KMS-11 (cell line): ENCODE data around the gene JARID2.

Experiments
- H2AFZ ChIP-seq: fragments of 200-600 bp; sonication (generic); 2 replicates; pipeline ENCODE4 v1.6.1; 2016; ENCODE audit warnings: antibody characterized with exemption, mixed run types, low read depth
- H3K27ac ChIP-seq: fragments of 200-600 bp; sonication (generic); 2 replicates; pipeline ENCODE4 v1.6.1; 2016; ENCODE audit warnings: mild to moderate bottlenecking, mixed run types
- H3K27me3 ChIP-seq: fragments of 200-600 bp; sonication (generic); 2 replicates; pipeline ENCODE4 v1.6.1; 2017; ENCODE audit warnings: mild to moderate bottlenecking, low read depth, mixed run types, moderate library complexity; ENCODE audit not compliant: insufficient read depth
- H3K36me3 ChIP-seq: fragments of 200-600 bp; sonication (generic); 2 replicates; pipeline ENCODE4 v1.6.1; 2017; ENCODE audit warnings: mild to moderate bottlenecking, mixed run types; ENCODE audit not compliant: insufficient read depth
- H3K4me1 ChIP-seq: fragments of 200-600 bp; sonication (generic); 2 replicates; pipeline ENCODE4 v1.6.1; 2016; ENCODE audit warnings: mild to moderate bottlenecking, low read depth, mixed run types; ENCODE audit not compliant: poor library complexity, severe bottlenecking
- H3K4me2 ChIP-seq: fragments of 200-600 bp; sonication (generic); 2 replicates; pipeline ENCODE4 v1.7.0; 2016; ENCODE audit warnings: mild to moderate bottlenecking, mixed run types
- H3K4me3 ChIP-seq: fragments of 200-600 bp; sonication (generic); IDR thresholded peaks from 2 replicates; pipeline ENCODE4 v1.6.1; 2017; ENCODE audit warnings: low read depth, low read length, mixed read lengths; ENCODE audit not compliant: insufficient read depth
- H3K79me2 ChIP-seq: fragments of 200-600 bp; sonication (generic); 2 replicates; pipeline ENCODE4 v1.6.1; 2016; ENCODE audit warnings: low read depth, mixed run types; ENCODE audit not compliant: insufficient read depth
- H3K9ac ChIP-seq: fragments of 200-600 bp; sonication (generic); 2 replicates; pipeline ENCODE4 v1.6.1; 2016; ENCODE audit warnings: mild to moderate bottlenecking, mixed run types
- H4K20me1 ChIP-seq: fragments of 200-600 bp; sonication (generic); 2 replicates; pipeline ENCODE4 v1.6.1; 2016; ENCODE audit warnings: mild to moderate bottlenecking, mixed run types; ENCODE audit not compliant: insufficient read depth
- CTCF ChIP-seq: fragments of 200-600 bp; sonication (generic); conservative IDR thresholded peaks from 2 replicates; pipeline ENCODE4 v1.6.1; 2017; ENCODE audit warnings: low read depth, mild to moderate bottlenecking, antibody characterized with exemption, low read length, moderate library complexity, mixed read lengths

Gene JARID2

GRCh38 chr6:15519681-15520080 is 273.8 kb downstream of the JARID2 start:
- no peak for TF ChIP-seq CTCF
- Histone ChIP-seq H4K20me1 (no peaks in the 10 kb centered on the region), H3K4me2 (no peak overlapping the region), H3K9ac (no peak overlapping the region), H3K79me2 (no peaks in the 10 kb centered on the region), H3K27ac (no peak overlapping the region), H3K36me3 (no peaks in the 10 kb centered on the region; the same call in 1 of the 2 replicates), H3K4me1 (no peaks in the 10 kb centered on the region), H3K27me3 (no peaks in the 10 kb centered on the region), H3K4me3 (no peak overlapping the region), H2AFZ (no peak overlapping the region)

- no peak overlapping the region for H3K27ac ChIP-seq
- H3K36me3 ChIP-seq: no peaks in the 10 kb centered on the region; the same call in 1 of the 2 replicates
- H4K20me1 ChIP-seq: no peaks in the 10 kb centered on the region
- no peaks in the 10 kb centered on the region for H3K79me2 ChIP-seq
- H2AFZ ChIP-seq: no peak overlapping the region
- H3K27me3 ChIP-seq: no peaks in the 10 kb centered on the region
- no peak for TF ChIP-seq CTCF
- no peak overlapping the region for H3K4me2 ChIP-seq
- no peak overlapping the region for H3K9ac ChIP-seq
- H3K4me3 ChIP-seq: no peak overlapping the region
- H3K4me1 ChIP-seq: no peaks in the 10 kb centered on the region
Observed at GRCh38 chr6:15520626-15521203, 274.8 kb downstream of the JARID2 start.

- Histone ChIP-seq H3K4me2 (no peak overlapping the region), H3K79me2 (no peaks in the 10 kb centered on the region), H2AFZ (no peak overlapping the region), H4K20me1 (no peaks in the 10 kb centered on the region), H3K27ac (no peak overlapping the region), H3K4me3 (no peak overlapping the region), H3K36me3 (no peaks in the 10 kb centered on the region; the same call in 1 of the 2 replicates), H3K4me1 (no peaks in the 10 kb centered on the region), H3K9ac (no peak overlapping the region), H3K27me3 (no peaks in the 10 kb centered on the region)
- no peak for TF ChIP-seq CTCF
Observed at GRCh38 chr6:15521582-15521981, 275.7 kb downstream of the JARID2 start.

- Histone ChIP-seq H3K4me1 (no peaks in the 10 kb centered on the region), H3K36me3 (no peaks in the 10 kb centered on the region; the same call in 1 of the 2 replicates), H2AFZ (no peak overlapping the region), H3K4me3 (no peak overlapping the region), H4K20me1 (no peaks in the 10 kb centered on the region), H3K27me3 (no peaks in the 10 kb centered on the region), H3K79me2 (no peaks in the 10 kb centered on the region), H3K4me2 (no peak overlapping the region), H3K27ac (no peak overlapping the region), H3K9ac (no peak overlapping the region)
- no peak for TF ChIP-seq CTCF
Observed at GRCh38 chr6:15522026-15522425, 276.2 kb downstream of the JARID2 start.
